Hepatocyte (in vitro differentiated cells): ENCODE results near the gene ENPP1. TPM values are rescaled to one million over a fixed set of nuclear protein-coding genes. Genes with fewer than 3 reads are reported as not detected.

ENCODE experiments used
- DNase-seq: peaks from one replicate; pipeline ENCODE4 v3.0.0-alpha.2; 2016; ENCODE audit warnings: low spot score
- H2AFZ ChIP-seq: fragments of 200-600 bp; sonication (generic); 2 replicates; pipeline ENCODE4 v1.6.0; 2016; ENCODE audit warnings: antibody characterized with exemption, mild to moderate bottlenecking
- H3K27ac ChIP-seq: fragments of 200-600 bp; sonication (generic); 2 replicates; pipeline ENCODE4 v1.5.1; 2016; ENCODE audit warnings: mild to moderate bottlenecking
- H3K27me3 ChIP-seq: fragments of 200-600 bp; sonication (generic); 2 replicates; pipeline ENCODE4 v1.6.1; 2016
- H3K36me3 ChIP-seq: fragments of 200-600 bp; sonication (generic); replicated peaks from 2 replicates; pipeline ENCODE4 v1.5.1; 2016; ENCODE audit warnings: low read depth; ENCODE audit not compliant: insufficient read depth
- H3K4me1 ChIP-seq: fragments of 200-600 bp; sonication (generic); 2 replicates; pipeline ENCODE4 v1.5.1; 2016; ENCODE audit warnings: mild to moderate bottlenecking, moderate library complexity; ENCODE audit not compliant: insufficient read depth
- H3K4me2 ChIP-seq: fragments of 200-600 bp; sonication (generic); 2 replicates; pipeline ENCODE4 v1.6.0; 2016
- H3K4me3 ChIP-seq: fragments of 200-600 bp; sonication (generic); 2 replicates; pipeline ENCODE4 v1.5.1; 2016; ENCODE audit warnings: mild to moderate bottlenecking
- H3K79me2 ChIP-seq: fragments of 200-600 bp; sonication (generic); 2 replicates; pipeline ENCODE4 v1.6.0; 2017; ENCODE audit warnings: mild to moderate bottlenecking
- H3K9me2 ChIP-seq: fragments of 200-600 bp; sonication (generic); replicated peaks from 2 replicates; pipeline ENCODE4 v1.6.0; 2017; ENCODE audit warnings: mild to moderate bottlenecking; ENCODE audit not compliant: insufficient read depth
- H3K9me3 ChIP-seq: fragments of 200-600 bp; sonication (generic); 2 replicates; pipeline ENCODE4 v1.5.1; 2016; ENCODE audit warnings: low read depth, mild to moderate bottlenecking
- H4K20me1 ChIP-seq: fragments of 200-600 bp; sonication (generic); 2 replicates; pipeline ENCODE4 v1.6.0; 2016; ENCODE audit warnings: mild to moderate bottlenecking; ENCODE audit not compliant: insufficient read depth, poor library complexity, severe bottlenecking
- CTCF ChIP-seq: fragments of 200-600 bp; sonication (generic); IDR thresholded peaks from 2 replicates; pipeline ENCODE4 v1.5.1; 2016; ENCODE audit warnings: antibody characterized with exemption, mild to moderate bottlenecking; ENCODE audit not compliant: poor library complexity
- EZH2 ChIP-seq: fragments of 200-600 bp; sonication (generic); IDR thresholded peaks from 2 replicates; pipeline ENCODE4 v1.6.1; 2016; ENCODE audit warnings: antibody characterized with exemption, mild to moderate bottlenecking, borderline replicate concordance
- EZH2phosphoT487 ChIP-seq: fragments of 200-600 bp; sonication (generic); IDR thresholded peaks from one replicate; pipeline ENCODE4 v1.6.1; 2018; ENCODE audit warnings: antibody characterized with exemption, mild to moderate bottlenecking, low read depth, moderate library complexity; ENCODE audit not compliant: unreplicated experiment, severe bottlenecking
- WGBS: methylation state at CpG from one replicate; pipeline ENCODE4 v1.1.6; 2016; ENCODE audit warnings: low lambda C conversion rate; ENCODE audit errors: missing lambda C conversion rate; 5-methylcytosine and 5-hydroxymethylcytosine counted together
- polyA plus RNA-seq: library from polyadenylated mRNA; unstranded; fragments of >200 nt; fragmentation: Nextera tagmentation; extraction: Ambion mirVana; gene quantifications from 2 replicates; pipeline ENCODE4 v1.2.1, GENCODE V29; 2016
- total RNA-seq: library from RNA; depleted of rRNA; stranded (reverse); fragments of >200 nt; gene quantifications from 2 replicates; pipeline ENCODE4 v1.2.3, GENCODE V29; 2014

Gene ENPP1
- total and polyA plus RNA-seq, 2 experiments from 2014 or later, result 74.7 to 86.9 TPM

GRCh38 chr6:131803007-131803769, 4.6 kb upstream of the ENPP1 start:
- Histone ChIP-seq H3K4me2 (no peak overlapping the region), H3K79me2 (no peaks in the 10 kb centered on the region), H3K27ac (no peak overlapping the region), H3K4me1 (peaks cover 3% of the 10 kb centered on the region), H3K27me3 (no peaks in the 10 kb centered on the region), H3K9me2 (no peaks in the 10 kb centered on the region), H4K20me1 (no peaks in the 10 kb centered on the region), H2AFZ (no peak overlapping the region), H3K36me3 (no peaks in the 10 kb centered on the region), H3K9me3 (no peaks in the 10 kb centered on the region), H3K4me3 (no peak overlapping the region)
- WGBS, result 78% methylated on average over 10 of the region's 10 CpGs
- TF ChIP-seq EZH2phosphoT487 (no peak), EZH2 (no peak), CTCF (no peak)
- no peak for DNase-seq

- Histone ChIP-seq H3K9me3 (no peaks in the 10 kb centered on the region), H3K36me3 (no peaks in the 10 kb centered on the region), H2AFZ (no peak overlapping the region), H3K27ac (no peak overlapping the region), H3K27me3 (peaks cover 4% of the 10 kb centered on the region), H3K4me3 (no peak overlapping the region), H3K4me2 (no peak overlapping the region), H4K20me1 (no peaks in the 10 kb centered on the region), H3K9me2 (no peaks in the 10 kb centered on the region), H3K4me1 (peaks cover 3% of the 10 kb centered on the region), H3K79me2 (peaks cover 9% of the 10 kb centered on the region)
- WGBS, result 73% methylated on average over 1 of the region's 1 CpG
- TF ChIP-seq CTCF (no peak), EZH2phosphoT487 (no peak), EZH2 (no peak)
- DNase-seq, result no peak
Measured at GRCh38 chr6:131804131-131804530, 3.7 kb upstream of the ENPP1 start.

GRCh38 chr6:131807321-131807643, 538 bp upstream of the ENPP1 start:
- Histone ChIP-seq H4K20me1 (no peaks in the 10 kb centered on the region), H3K36me3 (no peaks in the 10 kb centered on the region), H3K9me2 (no peaks in the 10 kb centered on the region), H3K27me3 (peaks cover 12% of the 10 kb centered on the region), H3K27ac (no peak overlapping the region), H3K4me3 (peak overlapping the region; percentile 93), H3K9me3 (no peaks in the 10 kb centered on the region), H2AFZ (peak overlapping the region; percentile 97), H3K4me1 (peaks cover 3% of the 10 kb centered on the region), H3K4me2 (peak overlapping the region; percentile 85), H3K79me2 (peaks cover 31% of the 10 kb centered on the region)
- WGBS, result 6% methylated on average over 17 of the region's 17 CpGs
- DNase-seq, result no peak
- TF ChIP-seq EZH2phosphoT487 (no peak), EZH2 (no peak), CTCF (no peak)
